ENCODE results near the gene RNU6-9. TPM values are rescaled to one million over a fixed set of nuclear protein-coding genes. Genes with fewer than 3 reads are reported as not detected.
"Not testable (repeated sequence)": the region's sequence is repeated elsewhere in the genome, so short reads cannot be mapped to it uniquely, and the experiment has no call there.

Gene RNU6-9
- polyA plus RNA-seq, 10 donors = not detected

DNA sequence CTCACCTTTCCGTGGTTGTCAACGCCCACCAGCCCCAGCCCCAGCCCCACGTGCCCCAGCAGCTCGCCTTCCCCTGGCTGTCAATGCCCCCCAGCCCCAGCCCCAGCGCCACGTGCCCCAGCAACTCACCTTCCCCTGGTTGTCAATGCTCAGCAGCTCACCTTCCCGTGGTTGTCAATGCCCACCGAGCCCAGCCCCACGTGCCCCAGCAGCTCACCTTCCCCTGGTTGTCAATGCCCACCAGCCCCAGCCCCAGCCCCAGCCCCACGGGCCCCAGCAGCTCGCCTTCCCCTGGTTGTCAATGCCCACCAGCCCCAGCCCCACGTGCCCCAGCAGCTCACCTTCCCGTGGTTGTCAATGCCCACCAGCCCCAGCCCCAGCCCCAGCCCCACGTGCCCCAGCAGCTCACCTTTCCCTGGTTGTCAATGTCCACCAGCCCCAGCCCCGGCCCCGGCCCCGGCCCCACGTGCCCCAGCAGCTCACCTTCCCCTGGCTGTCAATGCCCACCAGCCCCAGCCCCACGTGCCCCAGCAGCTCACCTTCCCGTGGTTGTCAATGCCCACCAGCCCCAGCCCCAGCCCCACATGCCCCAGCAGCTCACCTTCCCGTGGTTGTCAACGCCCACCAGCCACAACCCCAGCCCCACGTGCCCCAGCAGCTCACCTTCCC is 15.2 kb upstream of the RNU6-9 start:
- not testable (repeated sequence) for DNase-seq

DNA sequence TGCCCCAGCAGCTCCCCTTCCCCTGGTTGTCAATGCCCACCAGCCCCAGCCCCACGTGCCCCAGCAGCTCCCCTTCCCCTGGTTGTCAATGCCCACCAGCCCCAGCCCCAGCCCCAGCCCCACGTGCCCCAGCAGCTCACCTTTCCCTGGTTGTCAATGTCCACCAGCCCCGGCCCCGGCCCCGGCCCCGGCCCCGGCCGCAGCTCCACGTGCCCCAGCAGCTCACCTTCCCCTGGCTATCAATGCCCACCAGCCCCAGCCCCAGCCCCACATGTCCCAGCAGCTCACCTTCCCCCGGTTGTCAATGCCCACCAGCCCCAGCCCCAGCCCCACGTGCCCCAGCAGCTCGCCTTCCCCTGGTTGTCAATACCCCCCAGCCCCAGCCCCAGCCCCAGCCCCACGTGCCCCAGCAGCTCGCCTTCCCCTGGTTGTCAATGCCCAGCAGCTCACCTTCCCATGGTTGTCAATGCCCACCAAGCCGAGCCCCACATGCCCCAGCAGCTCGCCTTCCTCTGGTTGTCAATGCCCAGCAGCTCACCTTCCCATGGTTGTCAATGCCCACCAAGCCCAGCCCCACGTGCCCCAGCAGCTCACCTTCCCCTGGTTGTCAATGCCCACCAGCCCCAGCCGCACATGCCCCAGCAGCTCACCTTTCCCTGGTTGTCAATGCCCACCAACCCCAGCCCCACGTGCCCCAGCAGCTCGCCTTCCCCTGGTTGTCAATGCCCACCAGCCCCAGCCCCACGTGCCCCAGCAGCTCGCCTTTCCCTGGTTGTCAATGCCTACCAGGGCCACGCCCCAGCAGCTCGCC is 14.3 kb upstream of the RNU6-9 start:
- not testable (repeated sequence) for DNase-seq

DNA sequence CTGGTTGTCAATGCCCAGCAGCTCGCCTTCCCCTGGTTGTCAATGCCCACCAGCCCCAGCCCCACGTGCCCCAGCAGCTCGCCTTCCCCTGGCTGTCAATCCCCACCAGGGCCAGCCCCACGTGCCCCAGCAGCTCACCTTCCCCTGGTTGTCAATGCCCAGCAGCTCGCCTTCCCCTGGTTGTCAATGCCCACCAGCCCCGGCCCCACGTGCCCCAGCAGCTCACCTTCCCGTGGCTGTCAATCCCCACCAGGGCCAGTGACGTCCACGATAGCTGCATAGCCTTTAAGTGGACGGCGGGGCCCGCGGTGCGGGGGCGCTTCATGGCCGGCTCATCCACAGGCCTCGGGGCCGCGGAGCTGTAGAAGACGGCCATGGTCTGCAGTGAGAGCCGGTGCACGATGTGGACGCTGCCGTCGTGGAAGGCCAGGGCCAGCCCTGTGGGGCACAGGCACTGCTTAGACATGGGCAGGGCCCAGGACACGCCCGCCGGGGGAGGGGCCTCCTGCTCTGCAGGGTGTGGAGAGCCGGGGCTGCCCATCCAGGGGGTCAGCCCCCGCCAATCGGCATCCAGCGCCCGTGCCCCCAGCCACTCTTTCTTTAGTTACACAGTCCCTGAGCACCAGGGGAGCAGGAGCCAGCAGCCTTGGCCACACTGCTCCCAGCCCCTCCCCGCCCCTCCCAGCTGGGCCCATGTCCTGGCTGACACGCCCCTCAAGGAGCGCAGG is 13.4 kb upstream of the RNU6-9 start:
- DNase-seq = no peak

DNA sequence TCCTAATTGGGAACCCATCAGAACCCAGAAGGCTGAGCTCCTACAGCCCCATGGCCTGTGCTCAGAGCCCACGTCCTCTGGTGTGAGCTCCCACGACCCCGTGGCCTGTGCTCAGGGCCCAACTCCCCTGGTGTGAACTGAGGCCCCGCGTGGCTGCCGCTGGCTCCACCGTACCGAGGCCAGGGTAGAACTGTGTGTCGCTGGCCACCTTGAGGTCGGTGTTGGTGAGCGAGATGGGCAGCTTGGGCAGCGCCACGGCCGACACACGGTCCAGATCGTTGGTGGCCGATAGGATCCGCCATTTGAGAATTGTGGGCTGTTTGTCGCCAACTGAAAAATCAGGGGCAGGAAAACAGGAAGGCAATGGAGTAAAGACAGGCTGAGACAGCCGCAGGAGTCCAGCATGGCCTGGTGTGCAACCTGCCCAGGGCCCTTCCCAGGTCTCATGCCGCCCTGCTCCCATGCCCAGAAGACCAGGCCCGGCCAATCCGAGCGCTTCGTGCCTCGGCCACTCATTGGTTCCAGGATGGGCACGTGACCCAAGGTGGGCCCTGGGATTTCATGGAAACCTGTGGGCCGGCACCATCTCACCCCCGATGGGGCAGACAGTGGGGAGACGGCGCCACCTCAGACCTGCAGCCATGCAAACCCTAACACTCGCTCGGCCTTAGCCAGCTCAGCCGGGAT is 11.8 kb upstream of the RNU6-9 start:
- DNase-seq = no peak

DNA sequence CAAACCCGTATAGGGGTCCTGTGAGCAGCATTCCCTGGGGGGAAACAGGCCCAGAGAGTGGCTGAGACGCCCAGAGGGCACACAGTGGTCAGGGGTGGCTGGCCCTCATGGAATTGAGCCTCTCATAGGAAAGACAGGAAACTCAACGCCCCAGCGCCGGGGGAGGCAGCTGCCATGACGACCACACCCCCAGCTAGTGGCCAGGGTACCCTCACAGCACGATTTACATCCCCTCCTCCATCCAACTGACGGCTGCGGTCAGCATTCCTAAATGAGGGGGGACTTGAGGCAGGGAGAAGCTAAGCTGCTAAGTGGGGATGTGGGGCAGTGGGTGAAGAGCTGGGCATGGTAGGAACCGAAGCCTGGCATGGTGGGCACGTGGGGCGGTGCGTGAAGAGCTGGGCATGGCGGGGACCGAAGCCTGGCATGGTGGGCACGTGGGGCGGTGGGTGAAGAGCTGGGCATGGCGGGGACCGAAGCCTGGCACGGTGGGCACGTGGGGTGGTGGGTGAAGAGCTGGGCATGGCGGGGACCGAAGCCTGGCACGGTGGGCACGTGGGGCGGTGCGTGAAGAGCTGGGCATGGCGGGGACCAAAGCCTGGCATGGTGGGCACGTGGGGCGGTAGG is 10.3 kb upstream of the RNU6-9 start:
- DNase-seq = no peak

DNA sequence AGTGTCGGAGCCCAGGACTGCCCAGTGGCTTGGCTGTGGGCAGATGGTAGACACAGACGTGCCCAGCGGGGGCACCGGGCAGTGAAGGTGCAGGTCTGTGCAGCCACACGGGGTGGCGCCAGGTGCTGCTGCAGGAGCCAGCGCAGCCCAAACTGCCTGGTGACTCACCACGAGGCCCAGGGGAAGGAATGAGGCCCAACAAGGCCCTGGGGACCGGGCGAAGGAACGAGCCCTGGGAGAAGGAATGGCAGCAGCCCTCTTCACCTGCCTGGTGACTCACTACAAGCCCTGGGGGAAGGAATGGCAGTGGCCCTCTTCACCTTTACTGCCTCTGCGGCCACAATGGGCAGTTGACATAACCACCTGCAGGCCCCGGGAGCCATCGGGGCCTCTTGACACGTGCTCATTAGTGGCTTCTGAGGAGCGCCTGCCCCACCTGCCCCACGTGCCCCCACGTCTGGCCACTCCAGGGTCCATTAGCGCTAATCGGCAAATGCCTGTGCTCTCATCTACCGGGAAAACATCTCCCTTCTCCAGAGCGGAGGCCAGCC is 9.5 kb upstream of the RNU6-9 start:
- no peak for DNase-seq

DNA sequence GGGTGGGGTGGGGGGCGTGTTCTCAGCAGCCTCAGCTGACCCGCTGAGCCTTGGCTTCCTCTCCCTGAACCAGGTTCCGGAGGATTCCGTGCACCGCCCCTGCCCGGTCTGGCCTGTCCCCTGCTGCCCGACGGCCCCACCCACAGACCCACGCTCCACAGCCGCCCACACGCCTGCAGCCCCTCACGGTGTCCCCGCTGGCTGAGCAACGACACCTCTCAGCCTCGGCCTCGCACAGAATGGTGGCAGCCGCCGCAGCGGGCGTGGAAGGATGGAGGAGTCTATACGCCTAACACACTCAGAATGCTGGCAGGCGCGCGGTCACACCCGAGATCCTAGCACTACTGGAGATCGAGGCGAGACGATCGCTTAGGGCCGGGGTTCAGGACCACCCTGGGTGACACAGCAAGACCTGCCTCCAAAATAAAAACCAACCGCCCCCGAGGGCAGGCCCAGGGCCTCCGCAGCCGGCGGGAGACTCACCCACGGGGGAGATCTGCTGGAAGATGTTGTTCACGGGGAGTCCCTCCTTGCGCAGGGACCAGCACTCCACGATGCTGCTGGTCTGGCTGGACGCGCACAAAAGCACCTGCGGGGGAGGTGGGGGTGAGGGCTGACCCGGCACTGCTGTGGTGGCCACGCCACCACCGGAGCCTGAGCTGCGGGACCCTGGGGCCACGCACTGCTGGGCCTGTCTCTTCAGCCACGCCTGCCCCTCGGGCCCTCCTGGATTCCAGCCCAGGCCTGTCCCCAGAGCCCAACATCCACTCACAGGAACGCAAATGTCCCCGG is 8.7 kb upstream of the RNU6-9 start:
- no peak for DNase-seq

DNA sequence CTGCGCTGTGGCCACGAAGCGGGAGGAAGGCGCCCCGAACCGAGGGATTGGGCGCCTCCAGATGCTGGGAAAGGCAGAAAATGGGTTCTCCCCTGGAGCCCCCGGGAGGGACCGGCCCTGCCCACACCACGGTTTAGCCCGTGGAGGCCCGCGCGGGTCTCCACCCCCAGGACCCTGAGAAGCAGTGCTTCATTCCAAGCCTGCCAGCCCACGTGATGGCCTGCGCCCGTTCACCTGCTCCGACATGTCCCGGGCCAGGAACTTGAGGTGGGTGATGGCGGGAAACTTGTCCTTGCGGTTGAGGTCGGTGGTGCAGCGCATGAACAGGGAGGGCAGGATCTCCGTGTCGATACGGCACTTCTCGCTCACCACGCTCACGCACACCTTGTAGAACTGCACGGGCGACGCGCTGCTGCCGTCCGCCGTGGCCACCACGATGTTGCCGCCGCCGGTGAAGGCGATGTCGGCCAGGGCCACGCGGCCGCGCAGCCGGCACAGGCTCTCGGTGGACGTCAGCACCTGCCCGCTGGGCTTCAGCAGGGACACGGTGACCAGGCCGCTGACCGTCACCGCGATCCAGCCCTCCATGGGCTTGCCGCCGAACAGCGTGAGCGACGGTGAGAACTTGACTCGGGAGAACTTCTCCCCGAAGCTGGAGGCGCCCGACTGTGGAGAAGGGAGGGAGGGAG is 7.6 kb upstream of the RNU6-9 start:
- DNase-seq = no peak

DNA sequence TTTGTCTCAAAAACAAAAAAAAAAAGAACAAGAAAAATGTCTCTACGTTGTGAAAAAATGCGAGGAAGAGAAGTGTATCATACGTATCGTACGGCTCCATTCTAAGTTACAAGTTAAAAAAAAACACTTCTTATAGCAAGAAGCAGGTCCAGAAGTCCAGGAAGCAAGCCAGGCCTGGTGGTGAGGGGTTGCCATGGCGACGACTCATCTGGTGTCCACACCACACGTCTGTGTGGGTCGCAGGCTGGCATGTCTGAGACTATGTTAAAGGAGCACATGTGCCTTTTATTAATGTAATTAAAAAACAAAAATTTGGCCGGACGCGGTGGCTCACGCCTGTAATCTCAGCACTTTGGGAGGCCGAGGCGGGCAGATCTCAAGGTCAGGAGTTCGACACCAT is 6.2 kb upstream of the RNU6-9 start:
- no peak for DNase-seq

DNA sequence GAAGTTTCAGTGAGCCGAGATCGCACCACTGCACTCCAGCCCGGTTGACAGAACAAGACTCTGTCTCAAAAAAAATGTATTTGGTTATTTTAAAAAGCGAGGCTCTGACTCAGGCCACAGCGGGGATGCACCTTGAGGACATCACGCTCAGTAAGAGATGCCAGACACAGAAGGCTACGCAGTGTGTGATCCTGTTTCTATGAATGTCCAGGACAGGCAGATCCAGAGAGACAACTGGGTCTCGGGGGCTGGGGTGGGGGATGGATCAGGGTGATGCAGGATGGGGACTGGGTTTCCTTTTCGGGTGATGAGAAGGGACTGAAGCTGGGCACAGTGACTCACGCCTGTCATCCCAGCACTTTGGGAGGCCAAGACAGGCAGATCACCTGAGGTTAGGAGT is 5.7 kb upstream of the RNU6-9 start:
- no peak for DNase-seq

DNA sequence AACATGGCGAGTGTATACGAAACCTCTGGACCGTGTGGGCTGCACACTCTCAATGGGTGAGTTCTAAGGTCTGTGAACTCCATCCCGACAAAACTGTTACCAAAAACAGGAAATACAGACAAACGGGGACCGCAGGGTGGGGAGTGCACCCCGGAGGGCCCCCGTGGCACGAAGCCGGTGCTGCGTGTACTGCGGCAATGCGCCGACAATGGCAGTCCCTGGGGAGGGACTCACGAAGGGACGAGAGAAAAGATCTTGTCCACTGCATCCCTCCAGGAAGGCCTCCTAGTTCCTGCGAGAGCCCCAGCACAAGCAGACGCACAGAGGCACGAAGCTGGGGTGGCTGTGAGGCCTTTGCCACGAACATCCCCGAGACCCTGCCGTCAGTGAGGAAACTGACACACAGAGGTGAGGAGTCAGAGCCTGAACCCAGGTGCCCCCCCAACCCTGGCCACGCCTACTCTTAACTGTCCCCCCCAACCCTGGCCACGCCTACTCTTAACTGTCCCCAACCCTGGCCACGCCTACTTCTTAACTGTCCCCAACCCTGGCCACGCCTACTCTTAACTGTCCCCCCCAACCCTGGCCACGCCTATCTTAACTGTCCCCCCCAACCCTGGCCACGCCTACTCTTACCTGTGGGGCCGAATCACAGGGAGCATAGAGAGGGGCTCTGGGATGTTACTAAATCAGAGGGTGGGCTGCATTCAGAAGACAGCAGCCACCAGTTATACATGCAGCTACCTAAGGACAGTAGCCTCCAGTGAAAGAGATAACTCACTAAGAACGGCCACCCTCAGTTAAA is 4.5 kb upstream of the RNU6-9 start:
- no peak for DNase-seq

DNA sequence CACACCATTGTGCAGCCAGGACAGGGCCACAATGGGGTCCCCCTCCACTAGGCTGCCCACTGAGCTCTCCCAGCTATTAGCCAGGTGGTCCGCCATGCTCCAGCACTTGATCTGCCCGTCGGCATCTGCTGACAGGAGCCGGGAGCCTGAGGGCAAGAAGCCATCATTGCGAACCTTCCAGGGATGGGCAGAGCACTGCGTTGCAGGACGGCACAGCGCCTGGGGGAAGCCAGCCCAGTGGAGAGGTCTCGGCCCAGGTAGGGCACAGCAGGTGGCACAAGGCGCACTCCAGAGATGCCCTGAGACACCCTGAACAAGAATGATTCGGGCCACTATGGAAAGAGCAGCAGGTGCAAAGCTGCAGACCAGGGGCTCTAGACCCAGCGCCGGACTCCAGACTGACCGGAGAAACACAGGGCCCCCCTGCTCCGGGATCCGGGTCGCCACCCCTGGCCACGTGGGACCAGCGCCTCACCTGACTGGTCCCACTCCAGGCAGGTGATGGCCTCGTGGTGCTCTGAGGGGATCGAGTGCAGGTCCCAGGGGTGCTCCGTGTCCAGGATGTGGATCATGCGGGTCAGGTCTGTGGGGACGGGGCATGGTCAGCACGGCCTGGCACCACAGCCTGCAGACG is 3.5 kb upstream of the RNU6-9 start:
- DNase-seq = no peak

DNA sequence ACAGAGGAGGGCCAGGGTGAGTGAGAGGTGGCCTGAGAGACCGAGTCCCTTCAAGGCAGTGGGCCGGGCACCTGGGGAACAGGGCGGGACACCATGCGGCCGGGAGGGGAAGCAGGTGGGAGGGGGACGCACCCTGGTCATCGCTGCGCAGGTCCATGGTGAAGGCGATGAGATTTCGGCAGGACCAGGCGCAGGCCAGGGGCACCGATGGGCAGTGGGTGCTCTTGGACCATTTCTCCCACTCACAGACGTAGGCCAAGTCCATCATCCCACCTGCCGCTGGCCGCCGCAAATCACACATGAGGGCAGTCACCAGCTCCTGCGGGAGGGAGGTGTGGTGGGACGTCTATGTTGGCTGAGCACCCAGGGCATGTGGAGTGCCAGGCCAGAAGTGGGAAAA is 2.5 kb upstream of the RNU6-9 start:
- DNase-seq = no peak

DNA sequence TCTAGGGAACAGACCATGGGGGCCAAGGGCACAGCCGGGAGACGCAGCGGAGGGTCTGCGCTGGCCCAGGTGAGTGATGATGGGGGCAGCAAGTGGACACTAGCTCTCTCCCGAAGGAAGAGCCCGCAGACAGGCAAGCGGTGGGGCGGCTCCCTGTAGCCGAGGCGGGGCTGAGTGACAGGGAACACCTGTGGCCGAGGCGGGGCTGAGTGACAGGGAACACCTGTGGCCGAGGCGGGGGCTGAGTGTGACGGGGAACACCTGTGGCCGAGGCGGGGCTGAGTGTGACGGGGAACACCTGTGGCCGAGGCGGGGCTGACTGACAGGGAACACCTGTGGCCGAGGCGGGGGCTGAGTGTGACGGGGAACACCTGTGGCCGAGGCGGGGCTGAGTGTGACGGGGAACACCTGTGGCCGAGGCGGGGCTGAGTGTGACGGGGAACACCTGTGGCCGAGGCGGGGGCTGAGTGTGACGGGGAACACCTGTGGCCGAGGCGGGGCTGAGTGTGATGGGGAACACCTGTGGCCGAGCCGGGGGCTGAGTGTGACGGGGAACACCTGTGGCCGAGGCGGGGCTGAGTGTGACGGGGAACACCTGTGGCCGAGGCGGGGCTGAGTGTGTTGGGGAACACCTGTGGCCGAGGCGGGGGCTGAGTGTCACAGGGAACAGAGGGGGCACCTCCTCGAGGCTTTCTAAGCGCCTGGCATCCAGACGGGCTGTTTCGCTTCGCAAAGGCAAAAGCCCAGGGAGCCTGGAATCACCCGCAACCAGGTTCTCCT is 1.7 kb upstream of the RNU6-9 start:
- not testable (repeated sequence) for DNase-seq

DNA sequence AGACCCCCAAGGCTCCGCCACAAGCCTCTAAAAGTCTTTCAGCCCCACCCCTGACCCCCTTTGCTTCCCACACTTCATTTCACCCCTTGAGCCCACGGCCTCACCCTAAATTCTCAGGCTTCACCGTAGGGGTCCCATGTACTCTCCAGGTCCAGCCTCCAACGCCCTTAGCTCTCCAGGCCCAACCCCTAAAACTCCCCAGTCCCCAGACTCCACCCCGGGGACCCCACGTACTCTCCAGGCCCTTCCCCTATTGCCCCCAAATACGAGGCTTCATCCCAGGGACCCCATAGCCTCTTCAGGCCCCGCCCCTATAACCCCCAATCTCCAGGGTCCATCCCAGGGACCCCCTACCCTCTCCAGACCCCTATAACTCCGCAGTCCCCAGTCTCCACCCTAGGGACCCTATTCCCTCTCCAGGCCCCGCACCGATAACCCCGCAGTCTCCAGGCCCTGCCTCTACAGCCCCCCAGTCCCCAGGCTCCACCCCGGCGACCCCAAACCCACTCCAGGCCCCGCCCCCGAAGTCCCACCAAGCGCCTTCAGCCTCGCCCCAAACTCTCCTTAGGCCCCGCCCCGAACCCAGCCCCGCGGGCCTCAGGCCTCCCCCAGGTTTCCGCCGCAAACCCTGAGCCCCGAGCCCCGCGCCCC is 916 bp upstream of the RNU6-9 start:
- peak in 1 of 3 donors; percentile 37 for DNase-seq

DNA sequence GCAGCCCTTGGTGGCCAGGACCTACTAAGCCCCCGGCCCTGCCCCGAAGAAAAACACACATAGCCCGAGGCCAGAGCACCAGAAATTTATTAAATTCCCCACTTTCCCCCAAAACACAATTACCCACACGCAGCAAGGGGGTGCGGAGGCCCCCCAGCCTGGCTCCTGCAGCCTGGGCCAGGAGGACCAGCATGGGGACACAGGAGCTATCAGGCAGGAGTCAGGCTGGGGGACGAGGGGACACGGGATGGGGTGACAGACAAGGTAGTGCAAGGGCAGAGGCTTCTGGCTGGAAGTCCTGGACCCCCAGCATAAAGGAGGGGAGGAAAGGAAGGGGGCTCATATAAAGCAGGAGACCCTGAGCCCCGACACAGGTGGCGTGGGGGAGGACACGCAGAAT is 3.1 kb downstream of the RNU6-9 start:
- no peak for DNase-seq

DNA sequence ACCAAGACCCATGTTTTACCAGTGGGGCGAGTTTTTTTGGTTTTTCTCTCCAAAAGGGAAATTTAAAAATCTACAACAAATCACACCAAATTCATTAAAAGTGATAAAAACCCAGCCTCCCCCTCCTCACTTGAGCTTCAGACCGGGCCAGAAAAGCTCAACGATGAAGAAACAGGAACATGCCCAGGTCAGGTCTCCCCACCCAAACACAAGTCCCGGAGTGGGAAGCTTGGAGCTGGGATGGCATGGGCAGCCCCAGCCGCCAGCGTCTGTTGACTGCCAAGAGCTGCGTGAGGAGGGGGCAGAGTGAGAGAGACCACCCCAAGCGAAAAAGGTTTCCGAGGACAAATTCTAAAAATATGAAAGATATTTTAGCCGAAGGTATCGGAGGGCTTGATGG is 3.7 kb downstream of the RNU6-9 start:
- DNase-seq = no peak

Data from muscle of back (tissue), 11 donors.